Mesothelial cell of epicardium (in vitro differentiated cells): ENCODE data around the gene CORO1A. TPM values are rescaled to one million over a fixed set of nuclear protein-coding genes. Genes with fewer than 3 reads are reported as not detected.

Experiments
- DNase-seq, 2 experiments: peaks; one replicate each; pipeline ENCODE4 v3.0.0; 2021; ENCODE audit warnings: low spot score in 2 of 2; ENCODE audit not compliant: unreplicated experiment in 2 of 2
- H3K27ac Mint-ChIP-seq: 2 replicates; pipeline ENCODE4 v1.8.0; 2021; ENCODE audit warnings: mixed read lengths
- H3K27me3 Mint-ChIP-seq: 2 replicates; pipeline ENCODE4 v1.8.0; 2021; ENCODE audit warnings: low read depth, mixed read lengths
- H3K36me3 Mint-ChIP-seq: 2 replicates; pipeline ENCODE4 v1.8.0; 2021; ENCODE audit warnings: mixed read lengths
- H3K4me1 Mint-ChIP-seq: 2 replicates; pipeline ENCODE4 v1.8.0; 2021; ENCODE audit warnings: mixed read lengths
- H3K4me3 Mint-ChIP-seq: 2 replicates; pipeline ENCODE4 v1.8.0; 2021; ENCODE audit warnings: mild to moderate bottlenecking, moderate library complexity, mixed read lengths
- H3K9me3 Mint-ChIP-seq: 2 replicates; pipeline ENCODE4 v1.8.0; 2021; ENCODE audit warnings: mixed read lengths
- CTCF ChIP-seq: fragments of 200-600 bp; sonication (generic); IDR thresholded peaks from one replicate; pipeline ENCODE4 v1.5.0; 2021; ENCODE audit warnings: antibody characterized with exemption; ENCODE audit not compliant: unreplicated experiment
- total RNA-seq: library from RNA; stranded (reverse); gene quantifications from 3 replicates; pipeline ENCODE4 v1.2.1, GENCODE V29; 2021

CORO1A gene
- 7.0 to 8.9 TPM (median 7.0 TPM) in 3 replicates for total RNA-seq

GRCh38 chr16:30183233-30184095 is at the start of gene CORO1A:
Gene CORO1A, plus strand, starts transcription at chr16:30183602. Its CDS starts 1,608 bp downstream, at chr16:30185210.
- H3K27ac Mint-ChIP-seq, result peak within 1 kb of the TSS; percentile 64
- peak; percentile 78 to 86 for DNase-seq
- H3K9me3 Mint-ChIP-seq, result no peaks in the 10 kb centered on the region
- no peak for TF ChIP-seq CTCF
- peak within 1 kb of the TSS; percentile 77 for H3K4me3 Mint-ChIP-seq
- peaks cover 8% of the 10 kb centered on the region for H3K27me3 Mint-ChIP-seq
- H3K36me3 Mint-ChIP-seq, result no peaks in the 10 kb centered on the region
- H3K4me1 Mint-ChIP-seq, result peaks cover 14% of the 10 kb centered on the region

- no peaks in the 10 kb centered on the region for H3K4me1 Mint-ChIP-seq
- no peak overlapping the region for H3K4me3 Mint-ChIP-seq
- H3K27me3 Mint-ChIP-seq, result no peaks in the 10 kb centered on the region
- no peak overlapping the region for H3K27ac Mint-ChIP-seq
- DNase-seq, result no peak
- no peak for TF ChIP-seq CTCF
- no peaks in the 10 kb centered on the region for H3K9me3 Mint-ChIP-seq
- no peaks in the 10 kb centered on the region for H3K36me3 Mint-ChIP-seq
Observed at GRCh38 chr16:30136971-30137605, 46.3 kb upstream of the CORO1A start.

GRCh38 chr16:30137897-30138296 is 45.5 kb upstream of the CORO1A start:
- H3K9me3 Mint-ChIP-seq, result no peaks in the 10 kb centered on the region
- DNase-seq, result no peak
- no peak for TF ChIP-seq CTCF

GRCh38 chr16:30139583-30140481 is 43.6 kb upstream of the CORO1A start:
- H3K4me3 Mint-ChIP-seq, result no peak overlapping the region
- TF ChIP-seq CTCF, result no peak
- no peaks in the 10 kb centered on the region for H3K4me1 Mint-ChIP-seq
- DNase-seq, result no peak
- no peaks in the 10 kb centered on the region for H3K27me3 Mint-ChIP-seq
- no peaks in the 10 kb centered on the region for H3K36me3 Mint-ChIP-seq
- no peak overlapping the region for H3K27ac Mint-ChIP-seq
- no peaks in the 10 kb centered on the region for H3K9me3 Mint-ChIP-seq

More at GRCh38 chr16:30137897-30138296, 45.5 kb upstream of the CORO1A start:
- Mint-ChIP-seq H3K27me3 (no peaks in the 10 kb centered on the region), H3K4me3 (no peak overlapping the region), H3K36me3 (no peaks in the 10 kb centered on the region), H3K27ac (no peak overlapping the region), H3K4me1 (no peaks in the 10 kb centered on the region)

GRCh38 chr16:30141750-30142149 is 41.7 kb upstream of the CORO1A start:
- H3K9me3 Mint-ChIP-seq, result no peaks in the 10 kb centered on the region
- no peak overlapping the region for H3K4me3 Mint-ChIP-seq
- H3K27ac Mint-ChIP-seq, result no peak overlapping the region
- H3K27me3 Mint-ChIP-seq, result no peaks in the 10 kb centered on the region
- H3K4me1 Mint-ChIP-seq, result no peaks in the 10 kb centered on the region
- H3K36me3 Mint-ChIP-seq, result no peaks in the 10 kb centered on the region
- no peak for DNase-seq
- no peak for TF ChIP-seq CTCF
